Measurements from ENCODE around the gene CEBPE.

DNA sequence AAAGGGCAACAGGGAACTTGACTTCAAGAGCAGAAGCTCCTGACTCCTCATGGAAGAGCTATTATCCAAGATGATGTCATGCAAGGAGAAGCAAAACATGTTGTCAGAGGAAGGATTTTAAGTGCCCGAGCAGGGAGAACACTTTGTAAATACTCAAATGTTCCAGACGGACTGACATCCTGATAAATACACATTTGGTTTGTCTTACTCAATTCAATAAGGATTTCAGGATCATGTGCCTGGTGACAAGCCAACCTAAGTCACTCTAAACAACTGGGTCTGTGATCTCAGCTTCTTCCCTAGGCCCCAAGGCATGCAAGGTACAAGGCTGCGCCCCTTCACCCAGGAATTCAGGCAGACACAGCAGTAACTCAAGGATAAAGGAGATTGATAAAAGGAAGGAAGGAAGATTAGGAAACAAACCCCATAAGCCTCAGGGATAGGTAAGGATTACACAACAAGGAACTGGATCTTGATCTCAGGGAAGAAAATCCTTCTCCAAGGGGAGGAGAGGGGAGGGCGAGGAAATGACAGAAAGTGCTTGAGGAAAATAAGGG, 26.8 kb upstream of the CEBPE start:
- TF ChIP-seq, protein P1, sequence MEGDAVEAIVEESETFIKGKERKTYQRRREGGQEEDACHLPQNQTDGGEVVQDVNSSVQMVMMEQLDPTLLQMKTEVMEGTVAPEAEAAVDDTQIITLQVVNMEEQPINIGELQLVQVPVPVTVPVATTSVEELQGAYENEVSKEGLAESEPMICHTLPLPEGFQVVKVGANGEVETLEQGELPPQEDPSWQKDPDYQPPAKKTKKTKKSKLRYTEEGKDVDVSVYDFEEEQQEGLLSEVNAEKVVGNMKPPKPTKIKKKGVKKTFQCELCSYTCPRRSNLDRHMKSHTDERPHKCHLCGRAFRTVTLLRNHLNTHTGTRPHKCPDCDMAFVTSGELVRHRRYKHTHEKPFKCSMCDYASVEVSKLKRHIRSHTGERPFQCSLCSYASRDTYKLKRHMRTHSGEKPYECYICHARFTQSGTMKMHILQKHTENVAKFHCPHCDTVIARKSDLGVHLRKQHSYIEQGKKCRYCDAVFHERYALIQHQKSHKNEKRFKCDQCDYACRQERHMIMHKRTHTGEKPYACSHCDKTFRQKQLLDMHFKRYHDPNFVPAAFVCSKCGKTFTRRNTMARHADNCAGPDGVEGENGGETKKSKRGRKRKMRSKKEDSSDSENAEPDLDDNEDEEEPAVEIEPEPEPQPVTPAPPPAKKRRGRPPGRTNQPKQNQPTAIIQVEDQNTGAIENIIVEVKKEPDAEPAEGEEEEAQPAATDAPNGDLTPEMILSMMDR (IDR thresholded peaks at IDR 0.05): no peak
- TF ChIP-seq POLR2A (IDR thresholded peaks at IDR 0.05): no peak
